NOMO-1 treated with dmso at 0.1 percent for 144 hours (cell line): ENCODE measurements around the gene GNAZ.
"Not testable (repeated sequence)": the region's sequence is repeated elsewhere in the genome, so short reads cannot be mapped to it uniquely, and the experiment has no call there.

Source experiments
- DNase-seq: peaks from one replicate; lab custom pipeline; 2025; ENCODE audit not compliant: unreplicated experiment; lab: John Stamatoyannopoulos, UW

The GNAZ gene

DNA sequence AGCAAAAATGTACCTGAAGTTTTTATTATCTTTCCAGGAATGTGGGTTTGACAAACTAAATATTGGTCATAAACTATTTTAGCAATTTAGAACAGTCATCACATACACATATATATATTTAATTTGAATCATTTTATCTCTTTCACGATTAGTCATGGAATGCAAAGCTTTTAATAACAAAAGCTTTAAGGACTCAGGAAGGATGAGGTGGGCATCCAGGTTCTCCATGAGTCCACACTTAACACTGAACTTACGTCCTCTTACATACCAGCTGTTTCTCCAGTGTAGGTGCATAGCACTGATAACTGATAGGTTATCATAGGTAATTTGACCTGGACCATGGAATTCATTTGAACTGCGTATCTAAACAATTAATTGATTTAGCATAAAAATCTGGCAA lies 28.1 kb upstream of the GNAZ start:
- no peak for DNase-seq

DNA sequence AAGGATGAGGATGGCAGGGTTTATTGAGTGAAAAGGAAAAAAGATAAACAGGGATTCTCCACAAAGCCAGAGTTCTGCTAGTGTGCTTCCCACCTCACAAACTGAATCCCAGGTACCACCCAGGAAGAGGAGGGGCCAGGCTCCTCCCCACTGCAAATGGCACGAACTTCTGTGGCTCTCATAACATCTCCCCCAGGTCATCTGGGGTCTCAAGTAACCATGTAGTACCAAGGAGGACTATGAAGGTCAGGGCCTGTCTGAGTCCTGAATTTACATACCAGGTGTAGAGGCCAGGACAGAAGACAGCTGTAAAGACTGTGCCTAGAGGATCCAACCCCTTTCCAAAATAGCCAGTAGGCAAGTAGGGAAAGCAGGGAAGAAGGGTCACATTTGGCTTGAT lies 25.7 kb upstream of the GNAZ start:
- DNase-seq: no peak

DNA sequence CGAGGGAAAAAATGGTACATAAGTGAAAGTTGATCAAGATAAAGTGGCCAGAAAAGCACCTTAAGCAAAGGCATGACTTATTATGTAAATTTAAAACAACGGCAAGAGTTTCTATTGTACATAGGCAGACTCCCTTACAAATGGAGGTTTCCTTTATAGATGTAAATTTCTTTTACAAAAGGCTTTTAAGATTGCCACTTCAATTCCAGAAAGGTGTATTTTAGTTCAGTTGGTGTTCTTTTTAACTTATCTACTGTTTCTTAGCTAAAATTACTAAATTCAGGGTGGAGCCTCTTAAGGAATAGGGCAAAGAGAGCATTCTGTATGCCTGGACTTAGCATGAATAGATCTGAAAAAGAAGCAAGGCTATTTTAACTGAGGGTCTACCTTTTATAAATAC lies 24.9 kb upstream of the GNAZ start:
- DNase-seq: no peak

DNA sequence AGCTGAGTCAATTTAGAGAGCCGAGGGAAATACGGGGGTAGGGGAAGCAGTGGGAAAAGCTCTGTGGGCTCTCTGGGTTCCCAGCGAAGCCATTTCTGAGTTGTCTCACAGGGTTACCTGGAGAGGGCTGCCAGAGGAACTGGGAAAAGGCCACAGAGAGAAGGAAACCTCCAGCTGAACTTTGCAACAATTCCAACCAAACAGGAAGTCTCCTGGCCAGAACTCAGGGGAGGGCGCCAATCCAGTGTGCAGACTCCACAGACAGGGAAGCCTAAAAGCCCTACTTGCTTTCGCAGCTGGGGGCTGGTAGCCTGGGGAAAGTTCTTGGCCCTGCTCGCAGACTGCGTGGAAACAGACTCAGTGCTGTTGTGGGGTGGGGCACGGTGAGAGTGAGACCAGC lies 23.1 kb upstream of the GNAZ start:
- DNase-seq: no peak

DNA sequence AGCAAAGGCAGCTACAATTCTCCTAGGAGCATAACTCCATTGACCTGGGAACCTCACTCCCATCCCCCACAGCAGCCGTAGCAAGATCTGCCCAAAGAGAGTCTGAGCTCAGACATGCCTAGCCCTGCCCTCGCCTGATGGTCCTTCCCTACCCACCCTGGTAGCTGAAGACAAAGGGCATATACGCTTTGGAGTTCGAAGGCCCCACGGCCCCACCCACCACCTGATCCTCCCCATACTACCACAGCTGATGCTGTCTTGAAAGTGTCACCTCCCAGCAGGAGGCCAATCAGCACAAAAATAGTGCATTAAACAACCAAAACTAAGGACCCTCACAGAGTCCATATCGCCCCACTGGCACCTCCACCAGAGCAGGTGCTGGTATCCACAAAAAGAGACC lies 22.6 kb upstream of the GNAZ start:
- no peak for DNase-seq

DNA sequence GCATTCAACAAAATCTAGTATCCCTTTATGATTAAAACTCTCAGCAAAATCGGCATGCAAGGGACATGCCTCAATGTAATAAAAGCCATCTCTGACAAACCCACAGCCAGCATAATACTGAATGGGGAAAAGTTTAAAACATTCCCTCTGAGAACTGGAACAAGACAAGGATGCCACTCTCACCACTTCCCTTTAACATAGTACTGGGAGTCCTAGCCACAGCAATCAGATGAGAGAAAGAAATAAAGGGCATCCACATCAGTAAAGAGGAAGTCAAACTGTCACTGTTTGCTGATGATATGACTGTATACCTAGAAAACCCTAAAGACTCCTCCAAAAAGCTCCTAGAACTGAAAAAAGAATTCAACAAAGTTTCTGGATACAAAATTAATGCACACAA lies 19.8 kb upstream of the GNAZ start:
- DNase-seq: not testable (repeated sequence)

DNA sequence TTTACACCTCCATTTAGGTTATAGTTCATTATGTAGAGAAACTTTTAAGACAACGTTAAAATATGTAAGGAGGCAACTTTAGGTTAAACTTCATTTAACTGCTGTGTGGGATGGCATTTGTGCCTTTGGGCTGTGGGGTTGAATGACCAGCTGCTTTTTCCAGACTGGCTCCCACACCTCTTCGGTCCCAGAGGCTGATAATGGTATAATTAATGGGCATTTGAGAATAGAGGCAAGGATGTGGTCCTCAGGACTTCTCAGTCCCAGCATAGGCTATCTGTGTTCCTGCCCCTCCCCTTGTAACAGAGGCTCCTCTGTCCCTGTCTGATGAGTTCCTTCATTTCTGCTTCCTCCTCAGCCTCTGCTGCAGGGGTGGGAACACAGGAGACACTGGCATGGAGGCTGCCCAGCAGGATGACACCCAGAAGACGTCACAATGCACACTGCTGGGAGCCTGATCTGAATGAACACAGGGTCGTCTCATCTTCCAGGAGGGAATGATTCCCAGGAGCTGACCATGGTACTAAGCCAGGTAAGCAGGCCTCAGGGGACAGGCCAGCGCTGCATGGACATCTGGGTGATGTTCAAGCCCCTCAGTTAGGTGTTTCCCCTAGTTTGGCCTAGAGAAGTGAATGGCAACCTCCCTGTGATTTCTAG lies 17.1 kb upstream of the GNAZ start:
- no peak for DNase-seq

DNA sequence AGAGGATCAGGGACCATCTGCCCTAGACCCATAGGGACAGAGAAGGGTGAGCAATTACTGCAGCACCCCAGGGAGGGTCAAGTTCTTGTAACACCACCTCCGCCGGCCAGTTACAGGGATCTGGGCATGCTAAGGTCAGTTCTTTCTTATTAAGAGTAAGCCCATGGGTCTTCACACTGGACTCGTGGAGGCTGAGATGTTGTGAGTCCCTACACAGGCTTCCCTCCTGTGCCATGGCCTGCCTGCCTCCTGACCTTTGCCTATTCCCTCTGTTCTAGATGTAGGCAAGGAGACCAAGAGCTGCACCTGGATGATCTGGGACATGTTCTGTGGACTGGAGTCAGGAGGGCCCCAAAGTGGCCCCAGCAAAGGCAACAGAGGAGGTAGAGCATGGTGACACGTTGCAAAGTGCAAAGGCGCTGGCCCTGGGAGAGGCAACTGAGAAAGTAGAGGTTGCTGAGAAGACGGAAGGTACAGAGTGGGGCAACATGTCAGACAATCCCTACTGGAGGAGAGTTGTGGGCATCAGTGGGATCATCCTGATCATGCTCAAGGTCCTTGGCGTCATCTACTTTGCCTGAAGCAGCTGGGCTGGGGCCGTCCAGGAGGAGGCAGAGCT lies 16.3 kb upstream of the GNAZ start:
- DNase-seq: no peak

DNA sequence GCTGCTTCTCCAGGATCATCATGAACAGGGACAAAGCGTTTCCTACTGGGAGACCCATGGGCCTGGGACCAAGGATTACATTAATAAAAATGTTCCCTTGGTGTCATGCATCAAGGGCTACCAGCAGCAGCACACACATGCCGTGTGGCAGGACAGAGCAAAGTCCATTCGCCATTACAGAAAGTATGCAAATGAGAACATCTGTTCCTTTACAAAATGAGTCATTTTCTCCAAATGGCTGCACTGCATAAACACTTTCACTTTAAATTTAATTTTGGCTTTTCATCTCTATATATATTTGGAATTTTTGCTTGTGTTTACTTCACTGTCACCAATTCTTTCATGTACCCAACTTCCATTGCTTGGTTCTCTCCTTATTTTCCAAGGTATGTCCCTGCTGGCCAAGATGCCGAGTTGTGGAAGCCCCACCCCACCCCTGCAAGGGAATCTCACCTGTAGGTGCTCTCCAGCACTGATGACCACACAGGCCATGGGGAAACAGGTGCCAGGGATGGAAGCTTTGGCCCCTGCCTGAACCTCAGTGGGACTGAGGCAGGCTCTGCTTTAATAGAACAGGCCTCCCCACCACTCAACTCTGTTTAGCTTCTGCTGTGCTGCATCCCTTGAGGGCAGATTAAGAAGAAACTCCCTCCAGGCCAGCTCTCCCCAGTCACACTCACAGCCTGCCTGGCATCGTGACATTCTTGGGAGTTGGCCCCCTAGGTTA lies 15.6 kb upstream of the GNAZ start:
- DNase-seq: no peak

DNA sequence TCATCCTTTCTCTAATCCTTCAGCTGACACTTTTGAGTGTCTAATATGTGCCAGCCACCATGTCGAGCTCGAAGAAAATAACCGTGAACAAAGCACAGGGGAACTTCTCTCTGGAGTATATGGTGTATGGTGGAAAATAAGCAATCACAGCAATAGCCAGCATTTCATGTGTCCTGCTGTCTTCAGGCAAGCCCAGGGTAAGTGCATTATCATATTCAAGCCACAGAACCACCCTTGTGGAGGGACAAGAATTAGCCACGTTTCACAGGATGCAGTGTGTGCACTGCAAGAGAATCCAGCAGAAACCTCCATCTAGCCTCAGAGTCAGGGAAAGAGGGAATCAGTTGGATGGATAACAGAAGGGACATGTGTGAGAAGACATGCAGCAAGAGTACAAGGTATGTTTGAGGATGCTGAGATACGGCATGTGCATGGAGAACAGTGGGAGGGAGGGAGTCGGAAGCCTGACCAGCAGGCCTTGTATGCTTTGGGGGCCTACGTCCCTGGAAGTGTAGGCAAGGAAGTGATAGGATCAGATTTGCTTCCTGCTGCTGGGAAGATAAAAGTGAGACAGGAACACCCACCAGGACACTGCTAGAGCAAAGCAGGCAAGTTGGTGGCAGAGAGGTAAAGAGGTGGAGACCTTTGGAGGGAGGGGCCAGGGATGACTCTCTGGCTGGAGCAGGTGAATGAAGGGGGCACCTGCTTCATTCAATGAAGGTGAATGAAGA lies 14.7 kb upstream of the GNAZ start:
- no peak for DNase-seq

DNA sequence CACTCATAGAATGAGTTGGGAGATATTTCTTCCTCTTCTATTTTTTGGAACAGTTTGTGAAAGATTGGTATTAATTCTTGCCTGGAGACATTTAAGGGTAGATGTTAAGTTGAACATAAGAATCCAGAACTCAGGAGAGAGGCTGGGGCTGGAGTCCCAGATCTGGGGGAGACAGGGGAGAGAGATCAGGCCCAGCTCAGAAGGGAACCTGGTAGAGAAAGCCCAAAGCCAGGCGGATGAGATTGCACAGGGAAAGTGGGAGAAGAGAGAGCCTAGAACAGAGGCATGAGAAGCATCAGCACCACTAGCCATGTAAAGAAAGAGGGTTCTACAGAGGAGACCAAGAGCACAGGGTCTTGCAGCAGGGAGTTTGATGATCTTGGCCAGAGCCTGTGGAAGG lies 13.0 kb upstream of the GNAZ start:
- DNase-seq: no peak

DNA sequence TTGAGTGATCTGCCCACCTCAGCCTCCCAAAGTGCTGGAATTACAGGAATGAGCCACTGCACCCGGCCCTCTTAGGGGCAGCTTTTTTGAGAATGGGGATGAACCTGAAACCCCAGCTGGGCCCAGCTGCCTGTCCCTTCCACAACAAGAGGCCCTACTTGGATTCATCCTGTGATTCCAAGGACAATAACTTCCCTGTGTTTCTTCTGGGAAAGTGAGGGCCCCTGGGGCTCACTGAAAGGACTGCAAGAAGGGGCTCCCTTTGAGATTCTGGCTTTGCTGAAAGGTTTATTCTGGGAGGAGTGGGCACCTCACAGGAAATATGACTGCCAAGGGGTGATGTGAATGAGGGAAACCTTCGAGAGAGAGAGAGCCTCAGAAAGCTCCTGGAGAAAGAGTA lies 12.3 kb upstream of the GNAZ start:
- no peak for DNase-seq

DNA sequence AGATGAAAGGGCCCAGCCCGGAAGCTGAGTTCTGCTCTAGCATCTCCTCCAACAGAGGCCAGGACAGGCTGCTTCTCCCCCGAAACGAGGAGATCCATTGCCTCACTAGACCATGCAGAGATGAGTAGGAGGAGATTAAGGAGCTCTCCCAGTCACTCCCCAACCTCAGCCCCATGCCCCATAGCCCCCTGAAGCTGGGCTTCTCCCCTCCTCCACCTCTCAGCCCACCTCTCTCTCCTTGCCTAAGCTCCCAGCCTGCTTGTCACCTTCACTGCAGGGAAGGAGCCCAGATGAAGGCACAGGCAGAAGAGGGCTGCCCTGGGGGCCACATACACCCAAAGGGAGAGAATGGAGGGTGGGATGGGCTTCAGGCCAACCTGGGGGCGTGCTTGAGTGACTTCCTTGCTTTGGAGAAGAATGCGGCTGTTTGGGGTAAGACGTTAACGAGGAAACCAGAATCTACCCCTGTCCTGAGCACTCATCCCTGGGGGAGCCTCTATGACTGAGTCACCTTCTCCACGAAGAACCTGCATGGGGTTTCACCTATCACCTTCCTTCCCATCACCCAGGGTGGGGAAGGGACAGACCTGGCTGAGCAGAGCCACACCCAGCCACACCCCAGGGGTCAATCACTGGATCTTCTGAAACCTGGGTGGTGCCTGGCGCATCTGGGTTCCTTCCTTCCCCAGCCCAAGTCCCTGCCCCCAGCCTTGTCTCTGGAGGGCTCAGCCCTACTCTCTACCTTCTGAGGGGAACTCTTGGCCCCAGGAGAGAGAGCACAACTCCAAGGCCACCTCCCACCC lies 11.6 kb upstream of the GNAZ start:
- DNase-seq: no peak

DNA sequence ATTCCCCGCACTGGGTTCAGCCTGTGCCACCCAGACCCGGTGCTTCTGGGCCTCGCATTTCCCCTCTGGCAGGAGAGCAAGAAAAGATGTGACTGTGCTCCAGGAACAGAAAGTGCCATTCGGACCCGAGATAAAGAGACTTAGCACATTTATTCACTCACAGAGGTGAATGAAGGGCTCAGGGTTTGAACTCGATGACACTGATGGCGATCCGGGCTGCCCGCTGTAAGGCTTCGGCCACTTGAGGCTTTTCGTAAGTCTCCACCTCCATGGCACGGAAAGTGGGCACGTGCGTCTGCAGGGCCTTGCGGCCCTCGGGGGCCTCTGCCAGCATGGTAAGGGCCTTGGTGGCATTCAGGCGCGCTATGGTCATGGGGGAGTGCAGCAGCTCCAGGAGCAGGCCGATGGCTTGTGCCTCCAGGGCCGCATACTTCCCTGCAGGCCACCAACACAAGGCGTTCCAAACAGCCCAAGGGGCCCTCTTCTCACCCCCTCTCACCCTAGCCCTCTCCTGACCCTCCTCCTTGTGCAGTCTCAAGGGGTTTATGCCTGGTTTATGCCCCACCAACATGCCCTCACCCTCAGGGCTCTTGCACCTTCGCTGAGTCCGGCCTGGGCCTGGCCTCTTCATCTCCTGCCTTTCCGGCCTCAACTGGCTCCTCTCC lies 10.9 kb upstream of the GNAZ start:
- no peak for DNase-seq

DNA sequence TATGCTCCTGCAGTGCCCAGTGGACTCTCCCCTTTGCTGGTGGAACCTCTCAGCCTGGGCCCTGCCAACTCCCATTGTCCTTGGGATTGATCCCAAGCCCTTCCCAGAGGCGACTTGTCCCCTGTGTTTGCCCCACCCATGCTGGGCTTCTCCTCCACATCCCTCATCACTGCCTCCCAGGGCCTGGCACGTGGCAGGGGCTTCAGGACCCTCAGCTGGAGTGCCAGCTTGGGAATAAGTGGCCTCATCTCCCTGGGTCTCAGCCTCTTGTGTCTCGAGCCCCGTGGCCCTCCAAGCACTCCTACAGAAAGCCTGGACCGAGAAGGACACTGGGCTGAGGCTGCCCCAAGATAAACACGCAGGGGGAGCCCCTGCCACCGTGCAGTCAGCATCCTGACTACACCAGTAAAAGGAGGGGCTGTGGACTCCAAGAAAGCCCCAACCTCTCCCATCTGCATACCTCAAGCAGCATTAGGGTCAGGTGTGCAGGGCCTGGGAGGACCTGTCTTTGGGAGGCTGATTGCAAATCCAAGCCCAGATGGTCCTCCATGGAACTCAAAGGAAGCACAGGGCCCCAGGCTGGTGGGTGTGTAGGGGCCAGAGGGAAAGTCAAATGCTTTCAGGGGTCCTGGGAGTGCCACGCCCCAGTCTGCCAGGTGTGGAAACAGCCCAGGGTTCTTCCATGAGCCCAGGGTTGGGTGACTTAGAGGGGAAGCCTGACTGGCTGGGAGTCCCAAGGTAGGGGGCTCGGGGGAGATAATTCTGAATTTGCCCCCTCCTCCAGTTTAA lies 9.5 kb upstream of the GNAZ start:
- DNase-seq: no peak

DNA sequence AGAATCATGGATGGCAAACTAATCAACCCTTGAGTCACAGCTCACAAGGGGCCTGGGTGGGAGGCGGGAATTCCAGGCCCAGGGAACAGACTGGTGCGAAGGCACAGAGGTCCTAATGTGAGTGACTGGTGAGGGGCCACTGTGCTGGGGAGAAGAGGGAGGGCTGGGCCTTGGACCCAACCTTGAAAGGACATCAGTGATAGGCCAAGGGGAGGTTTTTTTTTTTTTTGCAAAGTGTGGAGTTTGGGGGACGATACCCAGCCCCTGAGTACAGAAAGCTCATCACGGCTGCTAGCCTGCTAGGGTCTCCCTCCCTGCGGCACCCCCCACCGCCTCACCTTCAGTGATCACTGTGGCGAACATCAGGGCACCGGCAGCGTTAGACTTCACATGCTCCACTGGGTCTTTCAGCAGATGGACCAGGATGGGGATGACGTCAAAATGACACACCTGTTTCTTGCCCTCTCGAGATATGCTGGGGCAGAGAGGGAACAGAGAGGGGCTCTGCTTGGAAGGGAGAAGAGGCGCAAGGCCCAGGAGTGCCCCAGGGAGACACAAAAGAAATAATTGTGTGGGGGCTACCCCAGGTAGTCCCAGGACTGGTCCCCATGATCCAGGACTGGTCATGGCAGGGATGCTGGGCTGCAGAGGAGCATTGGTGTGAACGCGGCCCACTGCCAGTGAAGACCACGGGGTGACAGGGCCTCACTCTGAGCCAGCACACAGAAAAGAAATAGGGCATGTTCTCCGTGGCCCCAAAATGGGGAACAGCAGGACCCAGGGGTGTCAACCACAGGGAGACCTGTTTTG lies 8.6 kb upstream of the GNAZ start:
- no peak for DNase-seq

DNA sequence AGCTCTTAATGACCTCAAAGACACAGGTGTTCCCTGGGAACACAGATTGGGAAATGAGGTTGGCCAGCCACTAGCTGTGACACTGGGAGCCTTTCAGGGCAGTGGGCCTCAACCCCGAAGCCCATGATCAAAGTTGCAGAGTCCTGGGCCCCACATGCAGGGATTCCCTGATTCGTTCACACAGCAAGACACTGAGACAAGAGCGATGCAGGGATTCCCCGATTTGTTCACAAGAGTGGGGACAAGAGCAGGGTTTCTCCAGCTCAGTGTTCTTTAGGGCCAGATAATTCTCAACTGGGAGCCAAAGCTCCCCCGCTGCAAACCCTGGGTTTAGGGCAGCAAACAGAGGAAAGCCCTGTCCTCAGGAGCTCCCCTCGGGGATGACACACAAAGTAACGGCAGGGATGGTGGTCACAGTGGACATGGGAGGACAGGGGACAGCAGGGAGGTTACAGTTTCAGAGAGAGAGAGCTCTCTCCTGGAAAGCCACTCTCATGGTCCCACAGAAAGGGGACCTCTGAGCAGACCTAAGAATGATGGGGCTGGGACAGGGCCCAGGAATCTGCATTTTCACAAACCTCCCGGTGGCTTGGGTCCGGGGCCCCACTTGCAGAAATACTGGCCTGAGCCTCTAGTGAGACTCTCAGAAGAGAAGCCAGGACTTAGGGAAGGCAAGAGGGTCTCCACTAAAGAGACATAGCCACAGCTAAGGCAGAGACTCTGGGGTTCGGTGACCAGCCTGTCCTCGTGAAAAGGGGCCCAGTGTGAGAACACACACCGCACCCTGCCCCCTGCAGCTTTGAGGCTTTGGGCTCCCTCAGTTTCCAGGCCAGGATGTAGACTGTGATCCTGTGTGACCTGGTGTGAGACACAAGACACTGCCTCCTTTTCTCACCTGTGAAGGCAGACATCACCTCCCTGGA lies 7.4 kb upstream of the GNAZ start:
- no peak for DNase-seq
